Measurements from ENCODE around the gene DCANP1.

The DCANP1 gene

DNA sequence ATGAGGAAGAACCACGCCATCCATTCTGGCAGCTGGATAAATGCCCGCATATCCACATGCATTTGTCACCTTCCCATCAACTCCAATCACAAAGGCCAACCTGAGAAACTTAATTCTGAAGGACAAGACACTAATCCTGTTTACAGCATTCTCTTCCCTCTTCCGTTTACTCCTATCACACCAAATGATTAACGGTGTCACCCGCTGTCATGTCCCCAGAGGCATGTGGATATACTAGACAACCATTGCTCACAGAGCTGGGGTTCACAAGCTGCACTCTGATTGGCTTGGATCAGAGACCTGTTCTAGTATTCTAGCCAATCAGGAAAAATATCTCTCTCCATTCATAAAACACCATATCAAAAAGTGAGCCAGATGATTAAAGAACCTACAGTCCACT is 51.7 kb downstream of the DCANP1 start:
- H3K4me3 ChIP-seq (ENCODE audit: low read depth, low read length) = no peak overlapping the region
- no peak for DNase-seq (ENCODE audit: low read depth)
- no peak for TF ChIP-seq CTCF (IDR thresholded peaks at IDR 0.05; ENCODE audit: insufficient read depth, low read depth, low read length, missing control alignments)

Measured in GM12865 (cell line).